Neuron (in vitro differentiated cells): ENCODE data around the gene CST3.

Source experiments
- H2AFZ ChIP-seq: one replicate; pipeline ENCODE4 v1.6.1; 2013; ENCODE audit warnings: low read depth, mild to moderate bottlenecking, inconsistent platforms, low read length, moderate library complexity
- H3K27me3 ChIP-seq: one replicate; pipeline ENCODE4 v1.6.1; 2013; ENCODE audit warnings: low read length; ENCODE audit not compliant: insufficient read depth
- H3K36me3 ChIP-seq: one replicate; pipeline ENCODE4 v1.6.1; 2013; ENCODE audit warnings: low read length; ENCODE audit not compliant: insufficient read depth
- H3K4me1 ChIP-seq: one replicate; pipeline ENCODE4 v1.6.1; 2013; ENCODE audit warnings: low read length; ENCODE audit not compliant: insufficient read depth
- H3K4me3 ChIP-seq: 2 replicates; pipeline ENCODE4 v1.5.1; 2013; ENCODE audit warnings: mild to moderate bottlenecking, low read length, moderate library complexity
- H3K9me3 ChIP-seq: one replicate; pipeline ENCODE4 v1.6.1; 2013; ENCODE audit warnings: low read length

Gene CST3

DNA sequence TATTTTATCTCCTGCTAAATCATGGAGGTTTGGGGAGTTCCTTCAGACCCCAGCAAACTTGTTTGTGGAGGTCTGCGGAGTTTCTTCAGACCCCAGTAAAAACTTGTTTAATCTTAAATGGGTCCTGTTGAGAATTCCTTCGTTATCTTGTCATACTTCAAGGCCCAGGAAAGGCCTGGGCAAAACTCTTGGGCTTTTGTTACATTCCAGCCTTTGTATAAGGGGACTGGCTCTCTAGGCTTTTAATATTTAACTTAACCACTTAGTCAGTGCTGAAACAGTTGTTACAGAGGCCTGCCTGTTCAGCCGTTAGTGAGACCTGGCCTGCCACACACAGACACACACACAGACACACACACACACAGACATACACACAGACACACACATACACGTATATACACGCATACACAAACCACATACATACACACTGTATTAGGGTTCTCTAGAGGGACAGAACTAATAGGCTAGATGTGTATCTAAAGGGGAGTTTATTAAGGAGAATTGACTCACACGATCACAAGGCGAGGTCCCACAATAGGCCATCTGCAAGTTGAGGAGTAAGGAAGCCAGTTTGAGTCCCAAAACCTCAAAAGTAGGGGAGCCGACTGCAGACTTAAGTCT is 21.3 kb upstream of the CST3 start:
- Histone ChIP-seq H3K9me3 (no peaks in the 10 kb centered on the region), H3K4me3 (no peak overlapping the region), H3K27me3 (peaks cover 25% of the 10 kb centered on the region), H3K36me3 (no peaks in the 10 kb centered on the region), H2AFZ (no peak overlapping the region), H3K4me1 (no peaks in the 10 kb centered on the region)

GRCh38 chr20:23658336-23658735 is 20.6 kb upstream of the CST3 start:
- Histone ChIP-seq H3K4me3 (no peak overlapping the region), H2AFZ (no peak overlapping the region), H3K4me1 (no peaks in the 10 kb centered on the region), H3K27me3 (peaks cover 27% of the 10 kb centered on the region), H3K9me3 (no peaks in the 10 kb centered on the region), H3K36me3 (no peaks in the 10 kb centered on the region)

- H3K27me3 ChIP-seq = peaks cover 27% of the 10 kb centered on the region
- H3K4me1 ChIP-seq = no peaks in the 10 kb centered on the region
- H3K36me3 ChIP-seq = no peaks in the 10 kb centered on the region
- H3K9me3 ChIP-seq = no peaks in the 10 kb centered on the region
- H3K4me3 ChIP-seq = no peak overlapping the region
- H2AFZ ChIP-seq = no peak overlapping the region
Observed at GRCh38 chr20:23657202-23657601, 19.4 kb upstream of the CST3 start.

DNA sequence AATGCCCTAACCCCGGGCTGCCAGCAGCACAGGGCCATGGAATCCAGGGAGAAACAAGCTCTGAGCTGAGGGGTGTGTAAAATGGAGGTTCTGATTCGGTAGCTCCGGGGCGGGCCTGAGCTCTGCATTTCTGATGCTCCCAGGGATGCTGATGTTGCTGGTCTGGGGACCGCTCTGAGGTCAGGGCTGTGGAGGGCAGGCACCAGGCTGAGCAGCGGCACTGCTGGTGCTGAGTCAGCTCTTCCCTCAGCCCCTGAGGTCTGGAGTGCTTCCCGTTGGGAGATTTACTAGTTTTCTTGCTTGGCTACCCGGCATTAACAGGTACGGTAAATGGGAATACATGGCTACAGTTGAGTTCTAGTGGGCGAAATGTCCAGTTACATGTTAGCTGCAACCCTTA is 18.6 kb upstream of the CST3 start:
- Histone ChIP-seq H3K27me3 (peaks cover 27% of the 10 kb centered on the region), H2AFZ (no peak overlapping the region), H3K4me1 (no peaks in the 10 kb centered on the region), H3K9me3 (no peaks in the 10 kb centered on the region), H3K36me3 (no peaks in the 10 kb centered on the region), H3K4me3 (no peak overlapping the region)

DNA sequence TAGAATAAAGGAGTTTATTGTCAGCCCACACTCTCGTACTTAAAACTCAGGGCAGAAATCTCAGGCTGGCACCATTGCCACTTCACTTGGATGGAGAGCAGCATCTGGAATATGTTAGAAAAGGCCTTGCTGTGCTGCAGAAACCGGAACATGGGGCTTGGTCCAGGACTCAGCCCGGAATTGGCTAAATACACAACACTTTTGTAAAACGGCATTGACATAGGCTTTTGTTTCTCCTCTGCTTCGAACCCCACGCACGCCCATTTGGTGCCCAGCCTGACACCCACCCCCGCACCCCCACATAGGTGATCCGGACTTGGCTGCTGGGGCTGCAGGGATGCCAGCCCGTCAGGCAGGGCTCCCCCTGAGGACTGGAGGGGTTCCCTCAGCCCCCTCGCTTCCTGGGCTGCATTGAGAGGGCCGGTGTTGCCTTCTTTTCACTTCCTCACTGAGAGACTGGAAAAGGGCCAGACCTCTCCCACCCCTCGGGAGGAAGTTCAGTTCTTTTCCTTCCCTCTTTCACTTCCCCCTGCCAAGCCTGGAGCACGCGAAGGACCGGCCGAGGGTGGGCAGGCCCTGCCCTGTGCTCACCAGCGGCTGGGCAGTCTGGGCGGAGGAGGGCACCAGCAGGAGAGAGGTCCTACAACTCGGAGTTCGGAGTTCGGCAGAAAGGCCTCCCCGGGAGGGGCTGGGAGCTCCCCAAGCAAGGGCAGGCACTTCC is 17.9 kb upstream of the CST3 start:
- H3K4me3 ChIP-seq = no peak overlapping the region
- no peaks in the 10 kb centered on the region for H3K9me3 ChIP-seq
- peaks cover 27% of the 10 kb centered on the region for H3K27me3 ChIP-seq
- H3K4me1 ChIP-seq = no peaks in the 10 kb centered on the region
- no peaks in the 10 kb centered on the region for H3K36me3 ChIP-seq
- no peak overlapping the region for H2AFZ ChIP-seq

GRCh38 chr20:23654717-23655116 is 17.0 kb upstream of the CST3 start:
- H3K36me3 ChIP-seq = no peaks in the 10 kb centered on the region
- no peak overlapping the region for H3K4me3 ChIP-seq
- H3K4me1 ChIP-seq = no peaks in the 10 kb centered on the region
- peaks cover 27% of the 10 kb centered on the region for H3K27me3 ChIP-seq
- H3K9me3 ChIP-seq = no peaks in the 10 kb centered on the region
- H2AFZ ChIP-seq = no peak overlapping the region

GRCh38 chr20:23654000-23654399 is 16.2 kb upstream of the CST3 start:
- Histone ChIP-seq H2AFZ (no peak overlapping the region), H3K4me3 (no peak overlapping the region), H3K36me3 (no peaks in the 10 kb centered on the region), H3K27me3 (peaks cover 27% of the 10 kb centered on the region), H3K9me3 (no peaks in the 10 kb centered on the region), H3K4me1 (no peaks in the 10 kb centered on the region)

GRCh38 chr20:23653400-23653938 is 15.7 kb upstream of the CST3 start:
- H2AFZ ChIP-seq = no peak overlapping the region
- peaks cover 27% of the 10 kb centered on the region for H3K27me3 ChIP-seq
- no peak overlapping the region for H3K4me3 ChIP-seq
- H3K9me3 ChIP-seq = no peaks in the 10 kb centered on the region
- no peaks in the 10 kb centered on the region for H3K36me3 ChIP-seq
- H3K4me1 ChIP-seq = no peaks in the 10 kb centered on the region

- H3K27me3 ChIP-seq = peaks cover 27% of the 10 kb centered on the region
- no peaks in the 10 kb centered on the region for H3K9me3 ChIP-seq
- no peaks in the 10 kb centered on the region for H3K4me1 ChIP-seq
- no peak overlapping the region for H2AFZ ChIP-seq
- no peak overlapping the region for H3K4me3 ChIP-seq
- no peaks in the 10 kb centered on the region for H3K36me3 ChIP-seq
Observed at GRCh38 chr20:23652926-23653325, 15.2 kb upstream of the CST3 start.

GRCh38 chr20:23652371-23652770 is 14.6 kb upstream of the CST3 start:
- Histone ChIP-seq H3K4me3 (no peak overlapping the region), H3K9me3 (no peaks in the 10 kb centered on the region), H3K4me1 (no peaks in the 10 kb centered on the region), H3K36me3 (no peaks in the 10 kb centered on the region), H2AFZ (no peak overlapping the region), H3K27me3 (peaks cover 26% of the 10 kb centered on the region)

- no peak overlapping the region for H3K4me3 ChIP-seq
- peaks cover 19% of the 10 kb centered on the region for H3K27me3 ChIP-seq
- no peaks in the 10 kb centered on the region for H3K9me3 ChIP-seq
- no peaks in the 10 kb centered on the region for H3K36me3 ChIP-seq
- no peak overlapping the region for H2AFZ ChIP-seq
- H3K4me1 ChIP-seq = no peaks in the 10 kb centered on the region
Observed at GRCh38 chr20:23651117-23651516, 13.4 kb upstream of the CST3 start.

DNA sequence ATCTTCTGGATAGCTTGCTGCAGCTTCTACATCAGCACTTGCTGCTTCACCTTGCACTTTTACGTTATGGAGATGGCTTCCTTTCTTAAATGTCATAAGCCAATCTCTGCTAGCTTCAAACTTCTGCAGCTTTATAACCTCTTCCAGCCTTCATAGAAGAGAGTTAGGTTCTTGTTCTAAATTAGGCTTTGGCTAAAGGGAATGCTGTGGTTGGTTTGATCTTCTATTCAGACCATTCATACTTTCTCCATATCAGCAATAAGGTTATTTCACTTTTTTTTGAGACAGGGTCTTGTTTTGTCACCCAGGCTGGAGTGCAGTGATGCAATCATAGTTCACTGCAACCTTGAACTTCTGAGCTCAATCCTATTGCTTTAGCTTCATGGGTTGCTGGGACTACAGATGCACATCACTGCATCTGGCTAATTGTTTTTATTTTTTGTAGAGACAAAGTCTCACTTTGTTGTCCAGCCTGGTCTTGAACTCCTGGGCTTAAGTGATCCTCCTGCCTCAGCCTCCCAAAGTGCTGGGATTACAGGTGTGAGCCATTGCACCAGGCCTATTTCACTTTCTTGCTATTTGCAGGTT is 12.2 kb upstream of the CST3 start:
- no peak overlapping the region for H2AFZ ChIP-seq
- H3K4me1 ChIP-seq = no peaks in the 10 kb centered on the region
- H3K36me3 ChIP-seq = no peaks in the 10 kb centered on the region
- H3K4me3 ChIP-seq = no peak overlapping the region
- H3K27me3 ChIP-seq = peaks cover 9% of the 10 kb centered on the region
- no peaks in the 10 kb centered on the region for H3K9me3 ChIP-seq

GRCh38 chr20:23649242-23649641 is 11.5 kb upstream of the CST3 start:
- Histone ChIP-seq H3K36me3 (no peaks in the 10 kb centered on the region), H3K4me3 (no peak overlapping the region), H2AFZ (no peak overlapping the region), H3K27me3 (peaks cover 3% of the 10 kb centered on the region), H3K9me3 (no peaks in the 10 kb centered on the region), H3K4me1 (no peaks in the 10 kb centered on the region)
